Stimulated activated CD4-positive, alpha-beta T cell treated with anti-CD3 and anti-CD28 coated beads, Interleukin-1b, Interleukin-23, amount 100 ng/mL, for 4 hours (primary cell): Measurements from ENCODE around the gene MFSD2A.
A peak's percentile ranks its signal among the peaks of the same experiment; 100 is the strongest.
"Not testable (repeated sequence)": the region's sequence is repeated elsewhere in the genome, so short reads cannot be mapped to it uniquely, and the experiment has no call there.

Experiments used
- DNase-seq, 2 donors: peaks; one replicate each; pipeline ENCODE4 v3.0.0-alpha.2; 2020; ENCODE audit warnings: low read depth in 2 of 2

MFSD2A gene

DNA sequence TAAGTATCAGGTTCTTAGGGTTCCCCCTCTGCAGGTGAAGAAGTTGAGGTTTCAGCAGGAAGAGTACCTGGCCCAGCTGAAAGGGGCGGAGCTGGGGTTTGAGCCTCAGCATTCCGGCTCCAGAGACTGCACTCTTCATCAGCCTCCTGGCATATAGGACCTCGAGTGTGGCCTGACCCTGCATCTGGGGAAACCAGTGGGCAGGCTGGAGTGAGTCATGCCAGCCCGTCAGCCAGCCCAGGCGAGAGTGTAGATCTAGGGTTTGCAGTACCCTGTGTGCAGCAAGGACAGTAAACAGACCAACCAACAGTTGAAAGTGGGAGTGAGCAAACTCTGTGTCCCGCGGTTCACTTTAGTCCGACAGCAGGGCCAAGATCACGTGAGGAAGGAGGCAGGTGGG lies 14.1 kb downstream of the MFSD2A start:
- no peak for DNase-seq

DNA sequence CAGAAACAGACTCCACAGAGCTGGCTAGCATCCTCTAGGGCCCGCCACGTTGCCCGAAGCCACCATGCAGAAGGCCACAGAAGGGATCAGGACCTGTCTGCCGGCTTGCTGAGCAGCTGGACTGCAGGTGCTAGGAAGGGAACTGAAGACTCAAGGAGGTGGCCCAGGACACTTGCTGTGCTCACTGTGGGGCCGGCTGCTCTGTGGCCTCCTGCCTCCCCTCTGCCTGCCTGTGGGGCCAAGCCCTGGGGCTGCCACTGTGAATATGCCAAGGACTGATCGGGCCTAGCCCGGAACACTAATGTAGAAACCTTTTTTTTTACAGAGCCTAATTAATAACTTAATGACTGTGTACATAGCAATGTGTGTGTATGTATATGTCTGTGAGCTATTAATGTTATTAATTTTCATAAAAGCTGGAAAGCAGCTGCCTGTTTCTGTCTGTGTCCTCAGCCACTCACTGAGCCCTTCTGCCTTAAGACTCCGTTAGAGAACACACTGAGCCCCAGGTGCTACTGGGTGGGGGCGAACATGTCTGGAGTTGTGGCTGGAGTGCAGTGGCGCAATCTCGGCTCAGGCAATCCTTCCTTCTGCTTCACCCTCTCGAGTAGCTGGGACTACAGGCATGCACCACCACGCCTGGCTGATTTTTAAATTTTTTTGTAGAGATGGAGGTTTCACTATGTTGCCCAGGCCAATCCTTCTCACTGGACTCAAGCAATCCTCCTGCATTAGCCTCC lies 14.8 kb downstream of the MFSD2A start:
- no peak for DNase-seq

DNA sequence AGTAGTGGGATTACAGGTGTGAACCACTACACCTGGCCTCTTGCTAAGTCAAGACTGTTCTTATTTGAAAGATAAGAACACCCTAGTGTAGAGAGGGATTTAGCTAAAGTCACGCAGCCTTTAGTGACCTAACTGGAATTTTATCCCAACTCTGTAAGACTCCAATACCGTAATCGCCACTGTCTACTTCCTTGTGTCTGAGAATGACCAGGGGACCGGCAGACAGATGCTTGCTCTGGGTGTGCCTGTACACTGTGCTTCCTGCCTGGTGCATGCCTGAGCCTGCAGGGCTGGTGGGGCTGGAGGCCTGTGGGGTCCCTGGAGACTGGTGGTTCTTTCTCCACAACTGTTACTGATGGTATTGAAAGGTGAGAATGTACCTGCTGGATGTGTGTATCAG lies 15.3 kb downstream of the MFSD2A start:
- DNase-seq: no peak

DNA sequence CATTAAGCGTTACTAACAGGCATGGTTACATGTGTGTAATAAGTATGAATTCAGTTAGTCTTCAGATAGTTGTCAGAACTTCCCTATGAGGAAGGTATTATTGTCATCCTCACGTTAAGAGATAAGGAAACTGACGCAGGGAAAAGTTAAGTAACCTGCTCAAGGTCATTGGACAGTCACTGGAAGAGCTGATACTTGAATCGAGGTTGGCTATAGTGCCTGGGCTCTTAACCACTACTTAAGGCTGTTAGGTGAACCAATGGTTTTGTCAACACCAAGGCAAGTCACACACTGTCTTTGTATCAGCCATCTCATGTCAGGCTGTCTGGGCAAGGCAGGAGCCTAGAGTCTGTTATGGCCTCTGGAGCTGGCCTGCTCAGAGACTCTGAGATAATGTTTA lies 16.2 kb downstream of the MFSD2A start:
- no peak for DNase-seq

DNA sequence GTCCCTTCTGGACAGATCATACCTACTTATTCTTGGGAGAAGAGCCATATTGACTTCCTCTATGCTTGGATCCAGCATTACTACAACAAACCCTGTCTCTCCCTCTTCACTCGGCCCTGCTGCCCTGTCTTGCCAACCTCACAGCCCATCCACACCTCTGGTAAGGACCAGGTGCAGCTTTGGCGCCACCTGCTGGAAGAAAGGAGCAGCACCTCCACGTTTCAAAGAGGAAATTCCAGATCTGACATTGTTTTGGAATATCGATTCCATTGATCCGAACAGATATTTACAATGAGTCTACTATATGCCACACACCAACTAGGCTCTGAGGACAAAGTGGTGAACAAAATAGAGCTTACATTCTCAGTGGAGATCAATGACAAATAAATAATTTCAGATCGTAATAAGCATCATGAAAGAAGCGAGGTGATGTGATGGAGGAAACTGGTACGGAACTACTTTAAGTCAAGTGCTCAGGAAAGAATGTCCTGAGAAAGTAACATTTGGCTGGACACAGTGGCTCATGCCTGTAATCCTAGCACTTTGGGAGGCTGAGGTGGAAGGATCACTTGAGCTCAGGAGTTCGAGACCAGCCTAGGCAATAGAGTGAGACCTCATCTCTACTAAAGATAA lies 18.7 kb downstream of the MFSD2A start:
- DNase-seq: peak; percentile 63 to 73

DNA sequence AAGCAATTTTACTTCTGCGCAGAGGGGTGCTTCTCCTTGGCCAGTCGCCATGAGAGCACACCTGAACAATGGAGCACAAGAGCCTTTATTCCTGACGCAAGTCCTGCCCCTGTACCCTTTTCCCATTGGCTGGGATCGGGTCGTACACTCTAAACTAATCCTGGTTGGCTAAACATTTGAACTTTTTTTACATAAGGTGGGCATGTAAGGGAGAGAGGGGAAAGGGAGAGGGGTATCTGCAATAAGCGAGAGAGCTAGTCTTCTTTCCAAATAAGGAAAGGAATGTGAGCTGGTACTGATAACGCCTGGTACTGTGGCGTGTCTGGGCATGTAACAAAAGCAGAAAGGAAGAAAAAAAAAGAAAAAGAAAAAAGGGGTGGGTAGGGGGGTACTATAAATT lies 21.8 kb downstream of the MFSD2A start:
- no peak for DNase-seq

DNA sequence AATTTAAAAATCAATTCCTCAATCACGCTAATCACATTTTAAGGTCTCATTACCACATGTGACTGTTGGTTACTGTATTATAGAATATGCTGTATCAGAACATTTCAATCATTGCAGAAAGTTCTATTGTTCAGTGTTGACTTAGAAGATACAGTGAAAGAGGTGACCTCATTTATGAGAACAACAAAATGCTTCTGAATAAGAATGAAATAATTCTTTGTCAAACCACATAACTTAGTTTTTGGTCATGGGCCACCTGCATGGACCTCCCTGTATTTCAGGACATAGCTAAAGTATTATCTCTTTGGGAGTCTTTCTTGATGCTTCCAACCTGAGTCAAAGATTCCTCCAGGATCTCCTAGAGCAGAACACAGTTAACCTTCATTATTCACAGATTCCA lies 22.3 kb downstream of the MFSD2A start:
- DNase-seq: no peak

DNA sequence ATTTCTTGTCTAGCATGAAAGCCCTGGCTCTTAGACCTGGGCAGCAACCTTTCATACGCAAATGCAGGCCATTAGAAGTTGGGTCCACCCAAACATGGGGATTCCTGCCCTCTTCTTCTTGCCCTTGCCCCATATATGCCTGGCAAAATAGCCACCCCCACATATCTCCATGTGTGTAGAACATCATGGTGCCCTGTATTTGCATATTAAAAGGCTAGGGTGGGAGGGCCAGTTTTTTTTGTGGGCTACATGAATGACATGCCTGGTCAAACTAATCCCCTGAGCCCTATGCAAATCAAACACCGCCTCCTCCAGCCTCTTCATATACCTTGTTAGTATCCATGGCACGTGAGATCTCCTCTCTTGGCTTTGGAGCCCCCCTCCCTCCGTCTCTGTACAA lies 24.7 kb downstream of the MFSD2A start:
- no peak for DNase-seq

DNA sequence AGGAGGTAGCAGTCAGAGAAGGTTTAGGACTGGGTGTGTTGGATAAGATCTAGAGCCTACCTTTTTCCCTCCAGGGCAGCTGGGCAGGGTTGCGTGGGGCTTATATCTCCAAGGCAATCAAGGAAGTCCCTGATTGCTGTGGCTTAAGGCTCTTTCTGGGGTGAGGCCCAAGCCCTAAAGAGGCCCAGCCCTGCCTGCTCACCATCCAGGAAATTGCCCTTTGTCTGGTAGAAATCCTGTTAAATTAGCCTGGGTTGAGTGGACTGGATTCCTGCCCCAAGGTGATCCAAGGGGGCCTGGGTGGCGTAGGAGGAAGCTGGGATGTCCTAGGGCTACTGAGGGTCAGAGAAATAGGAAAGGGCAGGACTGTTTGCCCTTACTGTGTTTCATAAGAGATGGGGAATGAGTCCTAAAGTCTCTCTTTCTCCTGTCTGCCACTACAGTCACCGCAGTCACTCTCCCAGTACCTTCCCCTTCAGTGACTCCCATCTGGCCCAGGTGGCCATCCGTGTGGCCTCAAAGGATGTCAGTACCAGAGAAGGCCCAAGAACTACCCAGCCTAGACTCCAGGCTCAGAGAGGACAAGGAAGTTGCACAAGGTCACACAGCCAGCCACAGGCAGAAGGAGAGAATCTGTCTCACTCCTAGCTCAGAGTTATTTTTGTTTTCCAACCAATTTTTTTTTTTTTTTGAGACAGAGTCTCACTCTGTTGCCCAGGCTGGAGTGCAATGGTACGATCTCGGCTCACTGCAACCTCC lies 25.8 kb downstream of the MFSD2A start:
- DNase-seq: no peak

DNA sequence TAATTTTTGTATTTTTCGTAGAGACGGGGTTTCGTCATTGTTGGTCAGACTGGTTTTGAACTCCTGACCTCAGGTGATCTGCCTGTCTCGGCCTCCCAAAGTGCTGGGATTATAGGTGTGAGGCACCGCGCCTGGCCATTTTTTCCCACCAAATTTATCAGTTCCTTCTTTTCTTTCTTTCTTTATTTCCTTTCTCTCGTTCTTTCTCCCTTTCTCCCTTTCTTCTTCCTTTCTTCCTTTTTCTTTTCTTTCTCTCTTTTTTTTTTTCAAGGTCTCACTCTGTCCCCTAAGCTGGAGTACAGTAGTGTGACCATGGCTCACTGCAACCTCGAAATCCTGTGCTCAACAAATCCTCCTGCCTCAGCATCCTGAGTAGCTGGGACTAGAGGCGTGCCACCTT lies 26.4 kb downstream of the MFSD2A start:
- no peak for DNase-seq

DNA sequence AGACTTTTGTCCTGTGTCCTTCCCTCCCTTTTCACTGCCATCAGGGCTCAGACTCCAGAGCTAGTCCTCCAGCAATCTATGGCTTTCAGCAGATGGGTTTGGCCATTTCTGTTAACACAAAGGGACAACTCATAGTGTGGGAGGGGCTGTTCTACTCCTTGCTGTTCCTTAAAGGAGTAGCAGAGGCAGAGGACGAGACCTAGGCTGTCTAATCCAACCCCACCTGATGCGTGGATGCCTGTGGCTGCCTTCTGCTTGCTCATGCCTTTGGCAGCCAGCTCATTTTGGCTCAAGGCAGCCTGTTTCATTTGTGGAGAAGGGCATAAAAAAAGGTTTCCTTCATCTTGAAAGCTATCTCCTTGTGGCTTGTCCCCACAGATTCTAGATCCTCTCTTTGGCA lies 27.0 kb downstream of the MFSD2A start:
- DNase-seq: no peak

DNA sequence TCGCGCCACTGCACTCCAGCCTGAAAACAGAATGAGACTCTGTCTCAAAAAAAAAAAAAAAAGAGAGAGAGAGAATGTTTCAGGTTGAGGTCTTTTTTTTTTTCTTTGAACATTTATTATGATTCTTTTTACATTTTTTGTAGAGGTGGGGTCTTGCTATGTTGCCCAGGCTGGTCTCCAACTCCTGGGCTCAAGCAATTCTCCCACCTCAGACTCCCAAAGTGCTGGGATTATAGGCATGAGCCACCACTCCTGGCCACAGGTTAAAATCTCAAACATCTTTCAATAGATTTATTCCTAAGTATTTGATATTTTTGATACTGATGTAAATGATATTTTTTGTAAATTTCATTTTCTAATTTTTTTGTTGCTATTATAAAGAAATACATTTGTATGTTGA lies 29.5 kb downstream of the MFSD2A start:
- DNase-seq: not testable (repeated sequence)

DNA sequence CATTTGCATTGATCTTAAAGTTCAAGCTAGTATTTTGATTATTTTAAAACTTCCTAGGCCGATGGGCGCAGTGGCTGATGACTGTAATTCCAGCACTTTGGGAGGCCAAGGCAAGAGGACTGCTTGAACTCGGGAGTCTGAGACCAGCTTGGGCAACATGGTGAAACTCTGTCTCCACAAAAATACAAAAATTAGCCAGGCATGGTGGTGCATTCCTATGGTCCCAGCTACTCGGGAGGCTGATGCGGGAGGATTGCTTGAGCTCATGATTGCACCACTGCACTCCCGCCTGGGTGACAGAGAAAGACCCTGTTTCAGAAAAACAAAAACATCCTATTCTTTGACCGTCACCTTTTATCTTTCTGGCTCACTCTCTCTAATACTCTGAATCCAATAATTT lies 30.0 kb downstream of the MFSD2A start:
- DNase-seq: no peak

DNA sequence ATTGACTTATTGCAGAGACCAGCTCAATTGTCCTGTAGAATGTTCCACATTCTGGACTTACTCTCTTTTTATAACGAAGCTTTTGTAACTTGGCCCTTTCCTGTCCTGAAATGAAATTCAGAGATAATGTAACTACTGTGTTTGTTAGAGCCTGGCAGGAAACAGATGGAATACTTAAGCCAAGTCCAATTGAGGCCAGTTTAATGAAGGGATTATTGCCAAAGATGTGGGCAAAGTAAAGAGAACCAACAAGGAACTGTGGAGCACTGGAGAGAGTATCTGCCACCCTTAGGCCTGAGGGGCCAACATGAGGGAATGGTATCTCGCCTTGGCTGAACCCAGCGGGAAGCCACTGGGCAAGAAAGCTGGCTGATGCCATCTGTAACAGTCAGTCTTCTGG lies 32.9 kb downstream of the MFSD2A start:
- no peak for DNase-seq

DNA sequence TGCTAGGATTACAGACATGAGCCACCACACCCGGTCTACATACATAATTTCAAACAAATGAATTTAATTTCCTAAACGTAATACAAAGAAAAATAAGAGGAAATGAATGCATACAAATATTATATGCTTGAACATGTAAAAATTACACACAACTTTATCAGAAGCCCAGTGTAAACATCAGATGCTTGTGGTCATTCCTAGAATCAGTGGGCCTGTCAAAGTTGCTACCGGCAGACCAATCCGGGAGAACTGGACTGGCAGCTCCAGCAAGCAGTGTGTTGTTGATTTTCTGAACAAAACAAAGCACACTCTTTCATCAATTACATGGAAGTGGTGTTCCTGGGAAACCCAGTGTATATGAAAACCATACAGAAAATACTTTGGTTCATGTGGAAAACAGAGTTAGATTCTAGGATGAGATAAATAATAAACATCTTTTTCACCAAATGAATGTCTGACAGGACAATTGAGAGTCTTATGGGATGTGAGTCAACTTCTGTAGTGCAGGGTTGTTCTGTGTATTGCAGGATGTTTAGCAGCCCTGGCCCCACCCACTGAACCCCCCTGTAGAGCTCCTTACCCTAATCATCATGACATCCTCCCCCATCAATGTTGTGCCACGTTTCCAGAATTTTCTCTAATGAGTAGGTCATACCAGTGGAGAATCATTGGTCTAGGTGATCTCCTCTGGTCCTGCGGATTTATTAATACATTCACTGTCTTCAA lies 33.8 kb downstream of the MFSD2A start:
- no peak for DNase-seq

DNA sequence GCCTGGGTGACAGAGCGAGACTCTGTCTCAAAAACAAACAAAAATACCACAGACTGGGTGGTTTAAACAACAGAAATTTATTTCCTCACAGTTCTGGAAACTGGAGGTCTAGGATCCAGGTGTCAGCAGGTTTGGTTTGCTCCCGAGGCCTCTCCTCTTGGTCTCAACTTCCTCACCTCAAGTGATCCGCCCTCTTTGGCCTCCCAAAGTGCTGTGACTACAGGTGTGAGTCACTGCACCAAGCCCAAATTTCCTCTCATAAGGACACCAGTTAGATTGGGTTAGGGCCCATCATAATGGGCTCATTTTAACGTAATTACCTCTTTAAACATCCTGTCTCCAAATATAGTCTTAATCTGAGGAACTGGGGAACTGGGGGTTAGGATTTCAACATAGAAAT lies 35.5 kb downstream of the MFSD2A start:
- no peak for DNase-seq

DNA sequence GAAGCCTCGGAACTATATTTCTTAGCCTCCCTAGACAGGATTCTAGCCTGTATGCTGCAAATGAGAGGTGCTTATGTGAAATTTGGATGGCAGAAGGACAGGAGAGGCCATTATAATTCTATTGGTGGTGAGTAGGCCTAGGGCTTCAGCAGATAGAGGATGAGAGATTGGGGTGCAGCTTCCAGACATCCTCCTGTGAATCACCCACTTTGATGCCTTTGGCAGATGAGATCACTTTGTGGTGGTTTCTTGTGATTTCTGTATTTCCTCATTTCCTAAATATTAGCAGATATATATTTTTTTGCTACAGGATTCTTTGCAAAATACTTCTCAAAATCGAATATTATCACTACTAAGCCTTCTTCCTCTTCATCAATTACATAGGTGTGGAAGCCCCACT lies 37.3 kb downstream of the MFSD2A start:
- DNase-seq: no peak

DNA sequence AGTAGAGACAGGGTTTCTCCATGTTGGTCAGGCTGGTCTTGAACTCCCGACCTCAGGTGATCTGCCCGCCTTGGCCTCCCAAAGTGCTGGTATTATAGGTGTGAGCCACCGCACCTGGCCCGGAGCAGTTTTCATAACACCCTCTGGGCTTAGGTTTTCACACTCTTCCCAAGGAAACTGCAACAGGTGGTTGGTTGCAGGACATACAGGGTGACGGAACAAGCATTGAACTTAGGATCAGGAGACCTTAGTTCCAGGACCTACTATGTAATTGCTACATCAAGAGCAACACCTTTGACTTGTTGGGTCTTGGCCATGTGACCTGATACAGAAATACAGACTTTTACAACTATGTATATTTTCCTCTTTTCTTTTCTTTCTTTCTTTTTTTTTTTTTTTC lies 37.9 kb downstream of the MFSD2A start:
- DNase-seq: no peak

DNA sequence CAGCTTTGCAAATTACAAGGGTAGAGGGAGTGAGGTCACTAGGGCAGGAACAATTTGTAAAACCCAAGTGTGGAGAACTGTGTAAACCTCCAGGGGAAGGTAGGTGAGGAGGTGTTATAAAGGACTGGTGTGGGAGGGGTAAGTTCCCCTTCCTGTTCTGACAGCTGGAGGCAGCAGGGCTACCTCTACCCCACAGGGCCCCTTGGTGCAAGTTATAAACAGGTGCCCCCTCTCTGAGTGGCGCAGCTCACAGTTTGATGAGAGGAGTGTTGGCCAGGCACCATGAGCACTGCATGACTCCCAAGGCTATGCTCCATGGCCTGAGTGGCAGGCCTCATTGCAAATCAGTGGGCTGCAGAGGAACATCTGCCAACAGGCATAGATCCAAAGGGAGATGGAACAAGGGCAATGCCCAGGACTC lies 41.0 kb downstream of the MFSD2A start:
- no peak for DNase-seq

DNA sequence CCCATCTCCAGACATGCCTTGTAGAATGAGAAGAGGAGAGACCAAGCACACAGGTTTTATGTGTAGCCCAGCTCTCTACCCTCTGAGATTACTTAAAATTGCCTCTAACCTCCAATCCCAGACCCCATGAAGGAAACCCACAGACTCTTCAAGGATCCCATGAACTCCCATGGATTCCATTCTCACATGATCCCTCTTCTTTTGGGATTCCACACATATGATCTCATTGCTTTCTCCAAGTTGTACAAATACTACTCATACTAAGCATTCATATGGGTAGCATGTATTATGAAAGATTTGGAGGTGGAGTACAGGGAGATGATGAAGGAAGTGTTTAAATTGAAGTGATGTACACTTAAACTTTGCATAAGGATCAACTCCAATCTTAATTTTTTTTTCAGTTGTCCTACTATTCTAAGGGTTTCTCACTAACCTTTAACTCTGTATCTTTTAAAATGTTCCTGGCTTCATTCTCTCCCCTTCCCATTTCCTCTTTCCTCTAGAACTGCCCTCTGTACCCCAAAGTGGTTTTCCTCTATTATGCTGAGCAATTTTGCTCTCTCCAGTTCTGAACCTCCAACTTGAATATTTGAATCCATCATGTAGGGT lies 41.6 kb downstream of the MFSD2A start:
- no peak for DNase-seq

DNA sequence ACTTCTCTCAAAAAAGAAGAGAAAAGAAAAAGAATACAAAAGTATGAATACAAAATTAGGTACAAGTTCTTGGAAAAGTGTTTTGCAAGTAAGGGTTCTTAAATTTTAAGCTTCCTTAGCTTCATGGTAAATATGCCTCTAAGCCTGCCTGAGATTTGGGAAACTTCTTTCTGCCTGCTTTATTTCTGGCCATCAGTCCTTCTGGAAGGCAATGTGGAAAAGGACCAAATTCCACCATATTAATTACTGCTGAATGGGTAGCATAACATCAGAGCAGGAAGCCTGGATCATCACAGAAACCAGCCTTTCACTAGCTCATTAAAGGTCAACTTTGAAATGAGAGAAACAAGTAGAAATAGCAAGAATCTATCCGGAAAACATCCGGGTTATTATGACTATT lies 46.5 kb downstream of the MFSD2A start:
- DNase-seq: no peak
